Testis (tissue), 2 donors: ENCODE results near the gene SPAG6.

Experiments used
- POLR2A ChIP-seq: fragments of 450-650 bp; IDR thresholded peaks from one replicate; pipeline ENCODE4 v1.6.1; 2017; ENCODE audit warnings: antibody characterized with exemption, mild to moderate bottlenecking, moderate library complexity
- TF ChIP-seq, protein P1 (sequence below), 3 experiments: fragments of 450-650 bp in 2 of 3; fragments of 200-600 bp in 1 of 3; sonication (generic) in 1 of 3; IDR thresholded peaks; one replicate each; pipeline ENCODE4 v1.5.1; 2016 to 2019; ENCODE audit warnings: antibody characterized with exemption in 3 of 3, mild to moderate bottlenecking in 2 of 3, moderate library complexity in 1 of 3

DNA sequence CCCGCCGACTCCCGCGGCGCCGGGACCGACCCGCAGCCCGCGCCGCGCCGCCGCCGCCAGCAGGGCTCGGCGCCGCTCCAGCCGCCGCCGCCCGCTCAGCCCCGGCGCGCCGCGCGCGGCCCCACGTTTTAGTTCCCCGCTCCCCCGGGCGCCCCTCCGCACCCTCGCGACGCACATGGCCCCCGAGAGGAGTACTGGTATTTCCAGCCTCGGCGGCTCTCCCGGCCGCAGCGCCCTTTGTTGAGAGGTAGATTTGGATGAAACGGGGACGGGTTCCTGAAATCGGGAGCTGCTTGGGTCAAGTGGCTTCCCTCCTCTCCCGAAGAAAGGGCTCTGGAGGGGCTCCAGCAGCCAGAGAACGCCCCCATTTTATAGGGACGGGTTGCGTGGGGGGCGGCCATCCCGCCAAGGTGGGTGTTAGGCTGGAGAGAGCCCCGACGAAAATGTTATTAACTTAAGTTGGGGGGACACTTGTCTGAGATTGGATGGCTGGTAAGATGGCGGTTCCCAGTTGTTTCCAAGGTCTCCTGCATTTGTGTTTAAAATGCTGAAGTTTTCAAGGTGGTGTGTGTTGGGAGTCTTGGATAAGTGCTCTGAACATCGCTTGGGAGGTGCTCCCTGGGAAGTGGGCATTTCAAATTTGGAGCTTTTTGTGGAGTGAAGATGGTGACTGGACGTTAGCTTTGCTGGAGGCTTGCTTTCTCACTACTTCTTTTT lies 23.2 kb upstream of the SPAG6 start:
- TF ChIP-seq, protein P1, sequence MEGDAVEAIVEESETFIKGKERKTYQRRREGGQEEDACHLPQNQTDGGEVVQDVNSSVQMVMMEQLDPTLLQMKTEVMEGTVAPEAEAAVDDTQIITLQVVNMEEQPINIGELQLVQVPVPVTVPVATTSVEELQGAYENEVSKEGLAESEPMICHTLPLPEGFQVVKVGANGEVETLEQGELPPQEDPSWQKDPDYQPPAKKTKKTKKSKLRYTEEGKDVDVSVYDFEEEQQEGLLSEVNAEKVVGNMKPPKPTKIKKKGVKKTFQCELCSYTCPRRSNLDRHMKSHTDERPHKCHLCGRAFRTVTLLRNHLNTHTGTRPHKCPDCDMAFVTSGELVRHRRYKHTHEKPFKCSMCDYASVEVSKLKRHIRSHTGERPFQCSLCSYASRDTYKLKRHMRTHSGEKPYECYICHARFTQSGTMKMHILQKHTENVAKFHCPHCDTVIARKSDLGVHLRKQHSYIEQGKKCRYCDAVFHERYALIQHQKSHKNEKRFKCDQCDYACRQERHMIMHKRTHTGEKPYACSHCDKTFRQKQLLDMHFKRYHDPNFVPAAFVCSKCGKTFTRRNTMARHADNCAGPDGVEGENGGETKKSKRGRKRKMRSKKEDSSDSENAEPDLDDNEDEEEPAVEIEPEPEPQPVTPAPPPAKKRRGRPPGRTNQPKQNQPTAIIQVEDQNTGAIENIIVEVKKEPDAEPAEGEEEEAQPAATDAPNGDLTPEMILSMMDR (IDR thresholded peaks at IDR 0.05): no peak
- TF ChIP-seq POLR2A: no peak
